Measurements from ENCODE around the gene DNAH2. TPM values are rescaled to one million over a fixed set of nuclear protein-coding genes. Genes with fewer than 3 reads are reported as not detected.

DNAH2 gene
- total RNA-seq, 1 experiment from 2014 or later, result 0.15 TPM

DNA sequence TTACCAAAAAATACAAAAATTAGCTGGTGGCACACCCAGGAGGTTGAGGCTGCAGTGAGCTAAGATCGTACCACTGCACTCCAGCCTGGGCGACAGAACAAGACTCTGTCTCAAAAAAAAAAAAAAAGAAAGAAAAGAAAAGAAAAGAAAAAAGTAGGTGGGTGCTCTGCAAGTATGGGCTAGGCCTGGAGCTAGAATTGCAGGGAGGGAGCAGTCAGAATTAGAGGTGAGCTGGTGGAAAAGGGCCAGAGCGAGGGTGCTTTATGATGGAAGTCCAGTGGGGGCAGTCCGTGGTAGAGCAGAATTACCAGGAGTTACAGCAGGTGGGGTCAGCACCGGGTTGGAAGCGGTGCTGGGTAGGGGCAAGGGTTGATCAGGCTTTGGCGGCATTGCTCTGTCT lies 59.5 kb downstream of the DNAH2 start:
- Histone ChIP-seq H2AFZ (ENCODE audit: low read length) (no peak overlapping the region), H2BK120ac (ENCODE audit: low read depth, low read length, poor library complexity, severe bottlenecking) (no peak overlapping the region), H3K79me1 (ENCODE audit: insufficient read depth, low read depth, low read length, poor library complexity, severe bottlenecking) (no peaks in the 10 kb centered on the region), H2BK5ac (ENCODE audit: insufficient read length, low read length) (no peak overlapping the region), H2BK15ac (ENCODE audit: low read depth, low read length) (no peak overlapping the region), H3K14ac (ENCODE audit: insufficient read depth, low read length) (no peak overlapping the region), H4K5ac (ENCODE audit: insufficient read length, low read depth, low read length) (no peak overlapping the region), H3K9ac (ENCODE audit: extremely low read depth, insufficient read length, low read length) (no peak overlapping the region), H3K23ac (ENCODE audit: insufficient read length, low read depth, low read length) (no peak overlapping the region), H2BK20ac (ENCODE audit: low read depth, low read length, poor library complexity, severe bottlenecking) (no peak overlapping the region), H4K91ac (ENCODE audit: insufficient read length, low read depth, low read length) (no peak overlapping the region), H2BK12ac (ENCODE audit: insufficient read length, low read depth, low read length) (no peak overlapping the region), H4K20me1 (ENCODE audit: control insufficient read depth, insufficient read depth, insufficient read length) (no peaks in the 10 kb centered on the region), H3K27me3 (ENCODE audit: insufficient read depth, low read length) (no peaks in the 10 kb centered on the region), H2AK5ac (ENCODE audit: insufficient read length, low read length) (no peak overlapping the region), H3K27ac (ENCODE audit: insufficient read length, low read depth, low read length) (no peak overlapping the region), H3K4me1 (ENCODE audit: insufficient read depth, low read length) (no peaks in the 10 kb centered on the region), H3K56ac (ENCODE audit: insufficient read length, low read depth, low read length) (no peak overlapping the region), H3K4ac (ENCODE audit: low read depth, low read length) (no peak overlapping the region), H3K4me2 (ENCODE audit: insufficient read depth, insufficient read length, low read length) (no peak overlapping the region), H3K9me3 (ENCODE audit: control insufficient read depth, low read depth, low read length) (no peaks in the 10 kb centered on the region), H3K23me2 (ENCODE audit: insufficient read length, low read depth, low read length, poor library complexity, severe bottlenecking) (no peaks in the 10 kb centered on the region), H3T11ph (ENCODE audit: low read length) (no peak overlapping the region), H4K8ac (replicated peaks; ENCODE audit: insufficient read length, low read depth, low read length) (no peak overlapping the region), H3K18ac (ENCODE audit: insufficient read length, low read depth, low read length) (no peak overlapping the region), H3K79me2 (ENCODE audit: insufficient read depth, low read length) (no peaks in the 10 kb centered on the region)
- DNase-seq, result no peak
- H3K4me1 Mint-ChIP-seq, result no peaks in the 10 kb centered on the region; a peak in 1 of 4 replicates
- H3K27me3 Mint-ChIP-seq (ENCODE audit: low read depth), result peaks cover 15% of the 10 kb centered on the region
- H3K9me3 Mint-ChIP-seq, result no peaks in the 10 kb centered on the region; a peak in 1 of 5 replicates
- H3K4me3 Mint-ChIP-seq, result no peak overlapping the region
- no peaks in the 10 kb centered on the region; a peak in 1 of 7 replicates for H3K36me3 Mint-ChIP-seq (ENCODE audit: insufficient read depth in 1 of 3, low read depth in 3 of 3)
- no peak overlapping the region for H3K27ac Mint-ChIP-seq
- WGBS (ENCODE audit: extremely low coverage, insufficient read length, low lambda C conversion rate), result no CpG with 5 or more reads among the region's 7 CpGs
- TF ChIP-seq, protein P1, sequence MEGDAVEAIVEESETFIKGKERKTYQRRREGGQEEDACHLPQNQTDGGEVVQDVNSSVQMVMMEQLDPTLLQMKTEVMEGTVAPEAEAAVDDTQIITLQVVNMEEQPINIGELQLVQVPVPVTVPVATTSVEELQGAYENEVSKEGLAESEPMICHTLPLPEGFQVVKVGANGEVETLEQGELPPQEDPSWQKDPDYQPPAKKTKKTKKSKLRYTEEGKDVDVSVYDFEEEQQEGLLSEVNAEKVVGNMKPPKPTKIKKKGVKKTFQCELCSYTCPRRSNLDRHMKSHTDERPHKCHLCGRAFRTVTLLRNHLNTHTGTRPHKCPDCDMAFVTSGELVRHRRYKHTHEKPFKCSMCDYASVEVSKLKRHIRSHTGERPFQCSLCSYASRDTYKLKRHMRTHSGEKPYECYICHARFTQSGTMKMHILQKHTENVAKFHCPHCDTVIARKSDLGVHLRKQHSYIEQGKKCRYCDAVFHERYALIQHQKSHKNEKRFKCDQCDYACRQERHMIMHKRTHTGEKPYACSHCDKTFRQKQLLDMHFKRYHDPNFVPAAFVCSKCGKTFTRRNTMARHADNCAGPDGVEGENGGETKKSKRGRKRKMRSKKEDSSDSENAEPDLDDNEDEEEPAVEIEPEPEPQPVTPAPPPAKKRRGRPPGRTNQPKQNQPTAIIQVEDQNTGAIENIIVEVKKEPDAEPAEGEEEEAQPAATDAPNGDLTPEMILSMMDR (conservative IDR thresholded peaks at IDR 0.05), result no peak
